Astrocyte (in vitro differentiated cells and primary cell): Measurements from ENCODE around the gene GTF2IRD1.

Experiments used
- EZH2 ChIP-seq: IDR thresholded peaks from 2 replicates; pipeline ENCODE4 v1.6.1; 2012; ENCODE audit warnings: mild to moderate bottlenecking, low read length, inconsistent platforms; ENCODE audit not compliant: insufficient read depth
- TF ChIP-seq, protein P1 (sequence below): IDR thresholded peaks from 2 replicates; pipeline ENCODE4 v1.5.1; 2011; ENCODE audit warnings: low read depth, mild to moderate bottlenecking, inconsistent platforms, low read length, moderate library complexity; ENCODE audit not compliant: insufficient read depth

- no peak for TF ChIP-seq EZH2
- TF ChIP-seq, protein P1, sequence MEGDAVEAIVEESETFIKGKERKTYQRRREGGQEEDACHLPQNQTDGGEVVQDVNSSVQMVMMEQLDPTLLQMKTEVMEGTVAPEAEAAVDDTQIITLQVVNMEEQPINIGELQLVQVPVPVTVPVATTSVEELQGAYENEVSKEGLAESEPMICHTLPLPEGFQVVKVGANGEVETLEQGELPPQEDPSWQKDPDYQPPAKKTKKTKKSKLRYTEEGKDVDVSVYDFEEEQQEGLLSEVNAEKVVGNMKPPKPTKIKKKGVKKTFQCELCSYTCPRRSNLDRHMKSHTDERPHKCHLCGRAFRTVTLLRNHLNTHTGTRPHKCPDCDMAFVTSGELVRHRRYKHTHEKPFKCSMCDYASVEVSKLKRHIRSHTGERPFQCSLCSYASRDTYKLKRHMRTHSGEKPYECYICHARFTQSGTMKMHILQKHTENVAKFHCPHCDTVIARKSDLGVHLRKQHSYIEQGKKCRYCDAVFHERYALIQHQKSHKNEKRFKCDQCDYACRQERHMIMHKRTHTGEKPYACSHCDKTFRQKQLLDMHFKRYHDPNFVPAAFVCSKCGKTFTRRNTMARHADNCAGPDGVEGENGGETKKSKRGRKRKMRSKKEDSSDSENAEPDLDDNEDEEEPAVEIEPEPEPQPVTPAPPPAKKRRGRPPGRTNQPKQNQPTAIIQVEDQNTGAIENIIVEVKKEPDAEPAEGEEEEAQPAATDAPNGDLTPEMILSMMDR: no peak
Measured at GRCh38 chr7:74418538-74418937, 35.2 kb upstream of the GTF2IRD1 start.
